ENCODE measurements around the gene ATP5ME. TPM values are rescaled to one million over a fixed set of nuclear protein-coding genes. Genes with fewer than 3 reads are reported as not detected.
"Not testable (repeated sequence)": the region's sequence is repeated elsewhere in the genome, so short reads cannot be mapped to it uniquely, and the experiment has no call there.

Gene ATP5ME
- total RNA-seq, 2 experiments from 2014 or later, result 109 to 126 TPM

DNA sequence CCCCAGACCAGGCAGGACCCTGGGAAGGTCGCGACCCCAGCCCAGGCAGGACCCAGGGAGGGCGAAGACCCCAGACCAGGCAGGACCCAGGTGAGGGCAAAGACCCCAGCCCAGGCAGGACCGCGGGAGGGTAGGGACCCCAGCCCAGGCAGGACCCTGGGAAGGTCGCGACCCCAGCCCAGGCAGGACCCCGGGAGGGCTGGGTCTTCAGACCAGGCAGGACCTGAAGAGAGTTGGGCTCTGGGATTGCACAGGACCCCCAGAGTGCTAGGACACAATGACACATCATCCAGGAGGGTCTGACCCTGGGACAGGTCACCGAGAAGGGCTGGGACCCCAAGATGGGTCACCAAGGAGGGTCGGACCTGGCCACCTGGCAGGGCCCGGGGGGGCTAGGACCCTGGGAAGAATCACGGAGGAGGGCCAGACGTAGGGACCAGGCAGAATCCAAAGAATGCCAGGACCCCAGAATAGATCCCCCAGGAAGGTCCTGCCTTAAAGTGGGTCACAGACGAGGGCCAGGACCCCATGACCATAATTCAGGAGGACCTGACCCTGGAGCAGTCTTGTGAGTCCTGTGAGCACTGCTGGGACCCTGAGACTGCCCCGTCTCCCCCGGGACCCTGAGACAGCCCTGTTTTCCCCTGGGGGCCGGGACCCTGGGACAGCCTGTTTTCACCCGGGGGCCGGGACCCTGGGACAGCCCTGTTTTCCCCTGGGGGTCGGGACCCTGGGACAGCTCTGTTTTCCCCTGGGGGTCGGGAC is 32.9 kb upstream of the ATP5ME start:
- TF ChIP-seq, protein P1, sequence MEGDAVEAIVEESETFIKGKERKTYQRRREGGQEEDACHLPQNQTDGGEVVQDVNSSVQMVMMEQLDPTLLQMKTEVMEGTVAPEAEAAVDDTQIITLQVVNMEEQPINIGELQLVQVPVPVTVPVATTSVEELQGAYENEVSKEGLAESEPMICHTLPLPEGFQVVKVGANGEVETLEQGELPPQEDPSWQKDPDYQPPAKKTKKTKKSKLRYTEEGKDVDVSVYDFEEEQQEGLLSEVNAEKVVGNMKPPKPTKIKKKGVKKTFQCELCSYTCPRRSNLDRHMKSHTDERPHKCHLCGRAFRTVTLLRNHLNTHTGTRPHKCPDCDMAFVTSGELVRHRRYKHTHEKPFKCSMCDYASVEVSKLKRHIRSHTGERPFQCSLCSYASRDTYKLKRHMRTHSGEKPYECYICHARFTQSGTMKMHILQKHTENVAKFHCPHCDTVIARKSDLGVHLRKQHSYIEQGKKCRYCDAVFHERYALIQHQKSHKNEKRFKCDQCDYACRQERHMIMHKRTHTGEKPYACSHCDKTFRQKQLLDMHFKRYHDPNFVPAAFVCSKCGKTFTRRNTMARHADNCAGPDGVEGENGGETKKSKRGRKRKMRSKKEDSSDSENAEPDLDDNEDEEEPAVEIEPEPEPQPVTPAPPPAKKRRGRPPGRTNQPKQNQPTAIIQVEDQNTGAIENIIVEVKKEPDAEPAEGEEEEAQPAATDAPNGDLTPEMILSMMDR (IDR thresholded peaks at IDR 0.05), result no peak
- CTCF ChIA-PET, result no interaction called here
- no peak overlapping the region for H3K4me3 ChIP-seq (ENCODE audit: low read length)
- peaks cover 11% of the 10 kb centered on the region for H3K36me3 ChIP-seq (ENCODE audit: insufficient read depth, low read length)
- H3K27me3 ChIP-seq (ENCODE audit: control insufficient read depth in 1 of 2, insufficient read depth in 2 of 2, low read length in 2 of 2), result no peaks in the 10 kb centered on the region
- Mint-ChIP-seq H3K36me3 (ENCODE audit: low read depth) (no peaks in the 10 kb centered on the region), H3K27me3 (no peaks in the 10 kb centered on the region), H3K9me3 (no peaks in the 10 kb centered on the region), H3K4me3 (no peak overlapping the region), H3K4me1 (ENCODE audit: low read depth) (peaks cover 34% of the 10 kb centered on the region), H3K27ac (no peak overlapping the region)
- ATAC-seq (ENCODE audit: poor library complexity), result no peak
- intact Hi-C loops (cut with DNase I, micrococcal nuclease), result no loop called here
- peaks cover 36% of the 10 kb centered on the region for H3K4me1 ChIP-seq (ENCODE audit: insufficient read depth, low read length)
- H3K9me3 ChIP-seq (ENCODE audit: control insufficient read depth in 1 of 2, insufficient read depth in 1 of 2, low read length in 2 of 2), result no peaks in the 10 kb centered on the region
- DNase-seq, result no peak
- H3K27ac ChIP-seq (ENCODE audit: low read depth in 1 of 2, low read length in 2 of 2), result no peak overlapping the region
- POLR2A ChIA-PET, result no interaction called here

DNA sequence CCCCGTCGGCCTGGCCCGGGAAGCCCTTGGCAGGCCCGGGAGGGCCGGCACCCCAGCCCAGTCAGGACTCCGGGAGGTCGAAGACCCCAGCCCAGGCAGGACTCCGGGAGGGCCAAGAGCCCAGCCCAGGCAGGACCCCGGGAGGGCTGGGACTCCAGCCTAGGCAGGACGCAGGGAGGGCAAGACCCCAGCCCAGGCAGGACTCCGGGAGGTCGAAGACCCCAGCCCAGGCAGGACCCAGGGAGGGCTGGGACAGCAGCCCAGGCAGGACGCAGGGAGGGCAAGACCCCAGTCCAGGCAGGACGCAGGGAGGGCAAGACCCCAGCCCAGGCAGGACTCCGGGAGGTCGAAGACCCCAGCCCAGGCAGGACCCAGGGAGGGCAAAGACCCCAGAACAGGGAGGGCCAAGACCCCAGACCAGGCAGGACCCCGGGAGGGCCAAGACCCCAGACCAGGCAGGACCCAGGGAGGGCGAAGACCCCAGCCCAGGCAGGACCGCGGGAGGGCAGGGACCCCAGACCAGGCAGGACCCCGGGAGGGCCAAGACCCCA is 32.1 kb upstream of the ATP5ME start:
- peaks cover 32% of the 10 kb centered on the region for H3K4me1 Mint-ChIP-seq (ENCODE audit: low read depth)
- Histone ChIP-seq H3K36me3 (ENCODE audit: insufficient read depth, low read length) (peaks cover 11% of the 10 kb centered on the region), H3K27ac (ENCODE audit: low read depth in 1 of 2, low read length in 2 of 2) (peak overlapping the region; percentile 58 to 64), H3K4me3 (ENCODE audit: low read length) (peak overlapping the region; percentile 69), H3K4me1 (ENCODE audit: insufficient read depth, low read length) (peaks cover 36% of the 10 kb centered on the region)
- H3K27me3 ChIP-seq (ENCODE audit: control insufficient read depth in 1 of 2, insufficient read depth in 2 of 2, low read length in 2 of 2); H3K9me3 ChIP-seq (ENCODE audit: control insufficient read depth in 1 of 2, insufficient read depth in 1 of 2, low read length in 2 of 2); H3K36me3 Mint-ChIP-seq (ENCODE audit: low read depth); ATAC-seq (ENCODE audit: poor library complexity); H3K9me3 Mint-ChIP-seq; H3K27ac Mint-ChIP-seq; DNase-seq; POLR2A ChIA-PET; H3K27me3 Mint-ChIP-seq; CTCF ChIA-PET; H3K4me3 Mint-ChIP-seq; intact Hi-C loops (cut with DNase I, micrococcal nuclease): not testable (repeated sequence)

DNA sequence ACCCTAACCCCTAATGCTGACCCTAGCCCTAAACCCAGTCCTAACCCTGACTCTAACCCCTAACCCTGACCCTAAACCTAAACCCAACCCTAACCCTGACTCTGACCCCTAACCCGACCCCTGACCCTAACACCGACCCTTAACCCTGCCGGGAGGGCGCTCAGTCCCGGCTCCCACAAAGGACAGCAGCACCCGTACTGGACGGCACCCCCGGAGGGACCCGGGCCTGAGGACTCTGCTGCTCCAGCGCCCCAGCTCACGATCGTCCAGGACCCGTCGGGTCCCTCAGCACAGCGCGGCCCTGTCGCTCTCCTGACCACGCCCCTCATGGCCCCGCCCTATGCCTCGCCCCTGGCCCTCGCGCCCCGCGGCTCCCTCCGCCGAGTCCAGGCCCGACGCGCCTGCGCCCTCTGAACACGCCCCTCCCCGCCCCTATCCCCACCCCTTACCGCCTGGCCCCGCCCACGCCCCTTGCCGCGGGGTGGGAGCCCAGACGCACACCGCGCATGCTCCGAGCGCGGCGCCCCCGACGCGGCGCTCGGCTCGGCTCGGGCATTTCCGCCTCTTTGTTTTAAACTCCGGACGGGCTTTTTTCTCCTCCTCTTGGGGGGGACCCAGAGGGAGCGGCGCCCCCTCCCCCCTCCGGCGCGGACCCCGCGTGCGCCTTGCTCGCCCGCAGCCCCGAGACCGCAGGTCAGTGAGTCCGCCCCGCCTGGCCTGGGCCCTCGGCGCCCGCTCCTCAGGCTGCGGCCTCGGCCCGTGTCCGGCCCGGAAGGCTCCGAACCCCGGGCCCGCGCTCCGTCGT is 31.4 kb upstream of the ATP5ME start, which contains the start of gene PCGF3:
TSS of gene PCGF3 (plus strand) at position 555 of the 805 bp plus-strand sequence. CDS start 27,849 bp downstream, outside the sequence.
- intact Hi-C loops (cut with DNase I, micrococcal nuclease), result loop anchor here (1.0 to 2.0 kb wide), 4 partner anchors 31 to 268 kb away; partner anchors contain the start of genes ATP5ME (in 2 of the 2), MYL5 (in 2 of the 2) and DGKQ (in 1 of the 2)
- H3K9me3 ChIP-seq (ENCODE audit: control insufficient read depth in 1 of 2, insufficient read depth in 1 of 2, low read length in 2 of 2), result no peaks in the 10 kb centered on the region
- CTCF ChIA-PET, result no interaction called here
- peak within 1 kb of the TSS; percentile 77 for H3K4me3 ChIP-seq (ENCODE audit: low read length)
- H3K27ac Mint-ChIP-seq, result peak within 1 kb of the TSS; percentile 69
- POLR2A ChIA-PET, result no interaction called here
- ATAC-seq (ENCODE audit: poor library complexity), result peak; percentile 95
- no peaks in the 10 kb centered on the region for H3K9me3 Mint-ChIP-seq
- peak within 1 kb of the TSS; percentile 90 for H3K4me3 Mint-ChIP-seq
- H3K27ac ChIP-seq (ENCODE audit: low read depth in 1 of 2, low read length in 2 of 2), result peak within 1 kb of the TSS; percentile 58 to 68
- H3K4me1 Mint-ChIP-seq (ENCODE audit: low read depth), result peaks cover 25% of the 10 kb centered on the region
- no peaks in the 10 kb centered on the region for H3K27me3 ChIP-seq (ENCODE audit: control insufficient read depth in 1 of 2, insufficient read depth in 2 of 2, low read length in 2 of 2)
- H3K4me1 ChIP-seq (ENCODE audit: insufficient read depth, low read length), result peaks cover 36% of the 10 kb centered on the region
- no peaks in the 10 kb centered on the region for H3K36me3 Mint-ChIP-seq (ENCODE audit: low read depth)
- H3K36me3 ChIP-seq (ENCODE audit: insufficient read depth, low read length), result peaks cover 11% of the 10 kb centered on the region
- peak; percentile 93 to 99 (median 96) for DNase-seq
- no peaks in the 10 kb centered on the region for H3K27me3 Mint-ChIP-seq
- TF ChIP-seq, protein P1 (IDR thresholded peaks at IDR 0.05), result no peak
